Measurements from ENCODE around the gene TAT.

Gene TAT

GRCh38 chr16:71536752-71537499 is 40.0 kb downstream of the TAT start:
- DNase-seq = no peak

DNA sequence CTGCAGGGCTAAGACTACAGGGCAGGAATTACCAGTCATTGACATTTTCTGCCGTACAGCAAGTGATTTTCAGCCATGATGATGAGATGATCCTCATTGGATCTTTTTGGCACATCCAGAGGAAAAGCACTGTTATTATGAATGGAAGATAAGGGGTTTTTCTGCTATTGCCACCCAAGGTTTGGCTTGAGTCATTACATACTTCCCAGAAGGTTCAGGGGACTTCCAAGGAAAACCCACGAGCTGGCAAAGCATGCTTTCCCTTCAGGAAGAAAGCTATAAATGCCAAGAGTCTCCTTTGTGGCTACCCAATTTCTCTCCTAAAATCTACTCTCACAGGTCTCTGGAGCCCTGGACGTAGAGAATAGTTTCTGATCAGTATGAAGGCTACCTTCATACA is 44.5 kb downstream of the TAT start:
- DNase-seq = no peak

GRCh38 chr16:71528863-71529262 is 48.0 kb downstream of the TAT start:
- DNase-seq = no peak

GRCh38 chr16:71528257-71528656 is 48.6 kb downstream of the TAT start:
- DNase-seq = no peak

DNA sequence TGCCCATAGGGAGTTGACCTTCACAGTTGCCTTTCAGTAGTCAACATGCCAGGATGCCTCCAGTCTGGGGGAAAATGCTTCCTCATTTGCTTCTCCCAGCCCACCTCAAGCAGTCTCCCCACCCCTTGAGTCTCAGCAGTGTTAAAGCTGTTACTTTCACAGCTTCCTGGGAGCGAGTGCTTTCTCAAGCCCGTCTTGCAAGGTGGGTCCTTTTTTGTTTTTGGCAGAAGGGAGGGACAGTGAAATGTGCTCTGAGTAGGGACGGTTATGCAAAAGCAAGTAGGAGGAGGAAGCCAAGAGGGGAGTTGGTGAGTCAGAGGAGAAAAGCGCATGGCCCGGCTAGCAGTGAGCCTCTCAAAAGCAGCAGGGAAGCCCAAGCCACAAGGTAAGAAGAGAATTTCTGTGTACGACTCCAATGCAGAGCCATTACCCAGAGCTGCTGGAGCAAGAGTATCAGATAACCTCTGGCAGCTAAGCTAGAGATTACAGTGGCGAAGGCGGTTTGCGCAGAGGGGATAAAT is 50.7 kb downstream of the TAT start, which contains the start of gene CHST4:
Gene CHST4, plus strand, starts transcription at position 316 of the 521 bp plus-strand sequence. CDS start 10,252 bp downstream, outside the sequence.
- DNase-seq = peak in 1 of 2 experiments; percentile 20

- DNase-seq = no peak
Measured at GRCh38 chr16:71524566-71525553, 52.0 kb downstream of the TAT start.

GRCh38 chr16:71520550-71520949 is 56.3 kb downstream of the TAT start:
- no peak for DNase-seq
